HEK293 (cell line): ENCODE measurements around the gene RHOT2.

Experiments
- CTCF ChIA-PET: fragments of 350-600 bp; formaldehyde crosslinking; extraction: SDS; loops from one replicate; lab custom pipeline; 2021; ENCODE audit warnings: antibody characterized with exemption; lab: Yijun Ruan, JAX
- POLR2A ChIA-PET: fragments of 300-600 bp; formaldehyde crosslinking; extraction: SDS; loops from one replicate; lab custom pipeline; 2020; ENCODE audit warnings: antibody characterized with exemption, inconsistent platforms; lab: Yijun Ruan, JAX
- H3K27ac ChIP-seq: fragments of 200-500 bp; sonication (Bioruptor generic); 2 replicates; pipeline ENCODE4 v1.5.1; 2014; ENCODE audit warnings: low read depth, low read length, control low read depth, inconsistent platforms; ENCODE audit errors: extremely low read depth
- H3K36me3 ChIP-seq, 2 experiments: fragments of 200-500 bp in 1 of 2; sonication (Bioruptor generic) in 1 of 2; 1 replicate in 1 of 2; 2 replicates in 1 of 2; pipeline ENCODE4 v1.5.1; 2014 to 2017; ENCODE audit warnings: inconsistent platforms in 2 of 2, low read length in 2 of 2; ENCODE audit not compliant: control insufficient read depth in 2 of 2, insufficient read depth in 1 of 2
- H3K4me1 ChIP-seq: fragments of 200-500 bp; sonication (Bioruptor generic); 2 replicates; pipeline ENCODE4 v1.5.1; 2014; ENCODE audit warnings: mild to moderate bottlenecking, low read length, inconsistent platforms; ENCODE audit not compliant: control insufficient read depth, insufficient read depth
- H3K4me3 ChIP-seq: 2 replicates; pipeline ENCODE4 v1.5.1; 2011; ENCODE audit warnings: low read depth, mild to moderate bottlenecking, control low read depth, low read length, moderate library complexity
- H3K9me3 ChIP-seq: fragments of 200-500 bp; sonication (Bioruptor generic); 2 replicates; pipeline ENCODE4 v1.5.1; 2014; ENCODE audit warnings: low read depth, low read length, inconsistent platforms; ENCODE audit not compliant: control insufficient read depth, insufficient read depth
- BCL11B ChIP-seq: fragments of 450-650 bp; formaldehyde crosslinking; IDR thresholded peaks from 2 replicates; pipeline ENCODE4 v1.5.1; 2016; ENCODE audit warnings: low read depth, missing biosample characterization, missing genetic modification characterization
- CTCF ChIP-seq: fragments of 450-650 bp; formaldehyde crosslinking; IDR thresholded peaks from 2 replicates; pipeline ENCODE4 v1.5.1; 2016; ENCODE audit warnings: missing biosample characterization, missing genetic modification characterization
- ELK4 ChIP-seq: IDR thresholded peaks from 2 replicates; pipeline ENCODE4 v1.6.1; 2011; ENCODE audit warnings: mild to moderate bottlenecking, low read depth, low read length, borderline replicate concordance
- GLIS1 ChIP-seq: fragments of 450-650 bp; formaldehyde crosslinking; IDR thresholded peaks from 2 replicates; pipeline ENCODE4 v1.5.1; 2016; ENCODE audit warnings: missing biosample characterization, missing genetic modification characterization
- IKZF3 ChIP-seq: fragments of 450-650 bp; IDR thresholded peaks from 2 replicates; pipeline ENCODE4 v1.5.0; 2018; ENCODE audit warnings: missing biosample characterization, mild to moderate bottlenecking, missing genetic modification characterization, moderate library complexity
- INSM2 ChIP-seq: fragments of 450-650 bp; formaldehyde crosslinking; IDR thresholded peaks from 2 replicates; pipeline ENCODE4 v1.5.1; 2016; ENCODE audit warnings: missing biosample characterization, missing genetic modification characterization
- KLF1 ChIP-seq: fragments of 450-650 bp; formaldehyde crosslinking; IDR thresholded peaks from 2 replicates; pipeline ENCODE4 v1.5.1; 2016; ENCODE audit warnings: missing biosample characterization, missing genetic modification characterization
- PRDM1 ChIP-seq: fragments of 450-650 bp; formaldehyde crosslinking; IDR thresholded peaks from 2 replicates; pipeline ENCODE4; 2016; ENCODE audit warnings: missing biosample characterization, missing genetic modification characterization
- REPIN1 ChIP-seq: fragments of 450-650 bp; formaldehyde crosslinking; IDR thresholded peaks from 2 replicates; pipeline ENCODE4 v1.5.1; 2017; ENCODE audit warnings: missing biosample characterization, missing genetic modification characterization, low read depth
- SP2 ChIP-seq: fragments of 450-650 bp; formaldehyde crosslinking; IDR thresholded peaks from 2 replicates; pipeline ENCODE4 v1.5.1; 2016; ENCODE audit warnings: missing biosample characterization, missing genetic modification characterization
- WT1 ChIP-seq: fragments of 450-650 bp; formaldehyde crosslinking; IDR thresholded peaks from 2 replicates; pipeline ENCODE4 v1.5.1; 2016; ENCODE audit warnings: missing biosample characterization, missing genetic modification characterization
- ZBTB17 ChIP-seq: fragments of 450-650 bp; formaldehyde crosslinking; IDR thresholded peaks from 2 replicates; pipeline ENCODE4 v1.5.1; 2016; ENCODE audit warnings: missing biosample characterization, missing genetic modification characterization
- ZBTB21 ChIP-seq: fragments of 450-650 bp; formaldehyde crosslinking; IDR thresholded peaks from 2 replicates; pipeline ENCODE4 v1.5.1; 2017; ENCODE audit warnings: missing biosample characterization, missing genetic modification characterization
- ZNF112 ChIP-seq: fragments of 450-650 bp; formaldehyde crosslinking; IDR thresholded peaks from 2 replicates; pipeline ENCODE4 v1.5.0; 2017; ENCODE audit warnings: missing biosample characterization, missing genetic modification characterization
- ZNF148 ChIP-seq: fragments of 450-650 bp; formaldehyde crosslinking; IDR thresholded peaks from 2 replicates; pipeline ENCODE4 v1.5.0; 2017; ENCODE audit warnings: missing biosample characterization, missing genetic modification characterization, borderline replicate concordance
- ZNF175 ChIP-seq: fragments of 450-650 bp; formaldehyde crosslinking; IDR thresholded peaks from 2 replicates; pipeline ENCODE4 v1.5.1; 2016; ENCODE audit warnings: missing biosample characterization, missing genetic modification characterization
- ZNF248 ChIP-seq: fragments of 450-650 bp; formaldehyde crosslinking; IDR thresholded peaks from 2 replicates; pipeline ENCODE4 v1.5.1; 2017; ENCODE audit warnings: missing biosample characterization, missing genetic modification characterization
- ZNF366 ChIP-seq: fragments of 450-650 bp; formaldehyde crosslinking; conservative IDR thresholded peaks from 2 replicates; pipeline ENCODE4 v1.5.1; 2016; ENCODE audit warnings: missing biosample characterization, missing genetic modification characterization
- ZNF501 ChIP-seq: fragments of 450-650 bp; formaldehyde crosslinking; IDR thresholded peaks from 2 replicates; pipeline ENCODE4 v1.5.1; 2016; ENCODE audit warnings: missing biosample characterization, missing genetic modification characterization
- ZNF510 ChIP-seq: fragments of 450-650 bp; formaldehyde crosslinking; IDR thresholded peaks from 2 replicates; pipeline ENCODE4 v1.5.1; 2018; ENCODE audit warnings: mild to moderate bottlenecking, missing genetic modification characterization, missing biosample characterization; ENCODE audit not compliant: insufficient replicate concordance
- ZNF518A ChIP-seq: fragments of 450-650 bp; formaldehyde crosslinking; conservative IDR thresholded peaks from 2 replicates; pipeline ENCODE4 v1.5.1; 2016; ENCODE audit warnings: low read depth, missing biosample characterization, missing genetic modification characterization
- ZNF521 ChIP-seq: fragments of 450-650 bp; formaldehyde crosslinking; IDR thresholded peaks from 2 replicates; pipeline ENCODE4 v1.5.1; 2017; ENCODE audit warnings: missing biosample characterization, mild to moderate bottlenecking, missing genetic modification characterization
- ZNF585B ChIP-seq: fragments of 450-650 bp; formaldehyde crosslinking; IDR thresholded peaks from 2 replicates; pipeline ENCODE4 v1.5.1; 2016; ENCODE audit warnings: missing biosample characterization, missing genetic modification characterization
- ZNF596 ChIP-seq: fragments of 450-650 bp; IDR thresholded peaks from 2 replicates; pipeline ENCODE4 v1.5.0; 2018; ENCODE audit warnings: missing biosample characterization, mild to moderate bottlenecking, missing genetic modification characterization, moderate library complexity
- ZNF76 ChIP-seq: fragments of 450-650 bp; formaldehyde crosslinking; IDR thresholded peaks from 2 replicates; pipeline ENCODE4; 2016; ENCODE audit warnings: low read depth, missing biosample characterization, missing genetic modification characterization, borderline replicate concordance

The RHOT2 gene

GRCh38 chr16:630815-631405 is 37.0 kb upstream of the RHOT2 start, which contains the start of gene WFIKKN1 (continued):
- TF ChIP-seq ZNF518A (no peak), INSM2 (no peak), REPIN1 (tag by site-specific recombination) (no peak), KLF1 (tag by site-specific recombination) (peak; percentile 92)

- no peaks in the 10 kb centered on the region for H3K9me3 ChIP-seq
- H3K4me3 ChIP-seq, result no peak overlapping the region
- H3K36me3 ChIP-seq, result peaks cover 0 to 20% of the 10 kb centered on the region in 2 experiments; a peak in 1 of 3 replicates
- CTCF ChIA-PET, result no interaction called here
- H3K4me1 ChIP-seq, result peaks cover 2% of the 10 kb centered on the region; the same call in 1 of the 2 replicates
- POLR2A ChIA-PET, result interaction anchor here (0.7 kb wide), 1 partner anchor 14 kb away, joined by 3 read pairs; no protein-coding TSS in a partner anchor
- H3K27ac ChIP-seq, result no peak overlapping the region
- TF ChIP-seq ZNF501, result no peak
- peak; percentile 22; the same call in 1 of the 2 replicates for TF ChIP-seq ZBTB17
- TF ChIP-seq ZNF366, result peak; percentile 94
- no peak for TF ChIP-seq ZNF248 (tag by site-specific recombination)
- no peak for TF ChIP-seq PRDM1 (tag by site-specific recombination)
- TF ChIP-seq ZNF521 (tag by site-specific recombination), result no peak
- TF ChIP-seq ZBTB21 (tag by site-specific recombination), result no peak
- no peak; the same call in 1 of the 2 replicates for TF ChIP-seq IKZF3 (tag by site-specific recombination)
- no peak for TF ChIP-seq ZNF148 (tag by site-specific recombination)
- no peak for TF ChIP-seq ZNF596 (tag by site-specific recombination)
- peak; percentile 68 for TF ChIP-seq WT1
- TF ChIP-seq ELK4, result no peak
- TF ChIP-seq CTCF (tag by site-specific recombination), result no peak
- TF ChIP-seq GLIS1, result no peak
- TF ChIP-seq ZNF76 (tag by site-specific recombination), result no peak
- no peak for TF ChIP-seq ZNF510
- no peak for TF ChIP-seq ZNF585B (tag by site-specific recombination)
- no peak for TF ChIP-seq BCL11B (tag by site-specific recombination)
- TF ChIP-seq ZNF112 (tag by site-specific recombination), result no peak
- TF ChIP-seq ZNF175 (tag by site-specific recombination), result no peak
- TF ChIP-seq SP2, result peak; percentile 48
Measured at GRCh38 chr16:631808-632358, 36.0 kb upstream of the RHOT2 start.
